Heart left ventricle (tissue), 16 donors: ENCODE measurements around the gene NPHS1. TPM values are rescaled to one million over a fixed set of nuclear protein-coding genes. Genes with fewer than 3 reads are reported as not detected.

Experiments
- ATAC-seq, 4 donors: fragments of 200-7000 bp; cut with Tn5 transposase; one replicate each; pipeline ENCODE4 v1.9.1; 2020 to 2022; ENCODE audit warnings: moderate library complexity in 4 of 4, mild to moderate bottlenecking in 3 of 4, moderate number of reproducible peaks in 1 of 4
- DNase-seq, 5 donors: peaks; one replicate each; pipeline ENCODE4 v3.0.0-alpha.2; 2020
- H3K27ac ChIP-seq, 12 donors: fragments of 200-600 bp; sonication (generic) in 4 of 12; one replicate each; pipeline versions ENCODE4 v1.5.0 to v1.8.0; 2016 to 2022; ENCODE audit warnings: mild to moderate bottlenecking in 2 of 12
- H3K27me3 ChIP-seq, 9 donors: fragments of 200-600 bp; sonication (generic) in 2 of 9; one replicate each; pipeline versions ENCODE4 v1.5.1 to v1.8.0; 2016 to 2022; ENCODE audit warnings: mild to moderate bottlenecking in 3 of 9
- H3K36me3 ChIP-seq, 9 donors: fragments of 200-600 bp; sonication (generic) in 2 of 9; one replicate each; pipeline versions ENCODE4 v1.5.0 to v1.8.0; 2018 to 2022; ENCODE audit warnings: mild to moderate bottlenecking in 2 of 9
- H3K4me1 ChIP-seq, 12 donors: fragments of 200-600 bp; sonication (generic) in 4 of 12; one replicate each; pipeline versions ENCODE4 v1.5.0 to v1.8.0; 2016 to 2022; ENCODE audit warnings: mild to moderate bottlenecking in 3 of 12
- H3K4me3 ChIP-seq, 12 donors: fragments of 200-600 bp; sonication (generic) in 4 of 12; one replicate each; pipeline versions ENCODE4 v1.5.0 to v1.8.0; 2017 to 2022; ENCODE audit warnings: mild to moderate bottlenecking in 9 of 12, moderate library complexity in 4 of 12
- H3K9me3 ChIP-seq, 12 donors: fragments of 200-600 bp; sonication (generic) in 4 of 12; one replicate each; pipeline versions ENCODE4 v1.5.0 to v1.8.0; 2016 to 2022; ENCODE audit warnings: mild to moderate bottlenecking in 1 of 12
- POLR2A ChIP-seq, 2 donors: fragments of 450-650 bp; IDR thresholded peaks; one replicate each; pipeline ENCODE4 v1.6.1; 2017; ENCODE audit warnings: antibody characterized with exemption in 2 of 2, mild to moderate bottlenecking in 2 of 2, moderate library complexity in 2 of 2
- WGBS, 4 donors: extraction: QIAGEN DNeasy Blood & Tissue Kit in 2 of 4; methylation state at CpG; one replicate each; pipeline versions ENCODE4 v1.1.5 to v1.1.7; 2013 to 2018; 5-methylcytosine and 5-hydroxymethylcytosine counted together
- intact Hi-C, 10 donors: fragments of 100-400 bp; cut with DNase I; formaldehyde crosslinking; loops; one replicate each; pipeline versions ENCODE4 v1.11.1 to v1.14.2; 2022
- polyA plus RNA-seq, 2 donors: library from polyadenylated mRNA; stranded (reverse); fragments of 200-250 nt; gene quantifications; one replicate each; pipeline ENCODE4 v1.2.3, GENCODE V29; 2013
- total RNA-seq, 9 donors: library from RNA; depleted of rRNA in 2 of 9; stranded (reverse); fragments of >200 nt in 2 of 9; fragmentation: NEBNext Ultra II Directional in 3 of 9; extraction: Animal tissue kit (Norgen Biotek cat#: 25700) in 3 of 9; gene quantifications; one replicate each; pipeline versions ENCODE4 v1.1.0 to v1.2.4, GENCODE V29; 2016 to 2023
- TF ChIP-seq, protein P1 (sequence below), 12 donors: fragments of 200-600 bp; sonication (generic) in 4 of 12; IDR thresholded peaks; one replicate each; pipeline versions ENCODE4 v1.5.0 to v1.8.0; 2018 to 2022; ENCODE audit warnings: antibody characterized with exemption in 12 of 12, mild to moderate bottlenecking in 5 of 12
- donor health status: ischemic (EF 13 %, LVEDD 7.1; RV severe dilation, severe dysfunction).
- donor health status: healthy with polysubstance abuse.
- donor health status: DM: no; HTN: yes; CAD: no.
- donor health status: DM: no; HTN: no; CAD: no.
- donor health status: ischemic (EF 25% LVEDD 6.9; RV normal size, moderate dysfunction).
- donor health status: ischemic (EF 25% LVEDD 5.7; RV mildly dilated, moderate dysfunction).
- donor health status: healthy.
- donor health status: DM: yes; HTN: yes; CAD: no.
- donor health status: ischemic (EF 35%, LVEDD 5.7; RV mildly dilated, moderate dysfunction).
- donor health status: nonischemic (EF 11% LVEDD 7.7; RV severe dilation, severe dysfunction).
- donor health status: DM: yes; HTN: yes; CAD: no.
- donor health status: PGD.
- donor health status: ischemic (EF 29% LVEDD 5.4; RV normal size, mild dysfunction).
- donor health status: nonischemic (EF 23%, LVEDD 6.1; RV moderate dilation, normal function).

NPHS1 gene
- total and polyA plus RNA-seq, 11 donors = 1.0 TPM; not detected in 10

DNA sequence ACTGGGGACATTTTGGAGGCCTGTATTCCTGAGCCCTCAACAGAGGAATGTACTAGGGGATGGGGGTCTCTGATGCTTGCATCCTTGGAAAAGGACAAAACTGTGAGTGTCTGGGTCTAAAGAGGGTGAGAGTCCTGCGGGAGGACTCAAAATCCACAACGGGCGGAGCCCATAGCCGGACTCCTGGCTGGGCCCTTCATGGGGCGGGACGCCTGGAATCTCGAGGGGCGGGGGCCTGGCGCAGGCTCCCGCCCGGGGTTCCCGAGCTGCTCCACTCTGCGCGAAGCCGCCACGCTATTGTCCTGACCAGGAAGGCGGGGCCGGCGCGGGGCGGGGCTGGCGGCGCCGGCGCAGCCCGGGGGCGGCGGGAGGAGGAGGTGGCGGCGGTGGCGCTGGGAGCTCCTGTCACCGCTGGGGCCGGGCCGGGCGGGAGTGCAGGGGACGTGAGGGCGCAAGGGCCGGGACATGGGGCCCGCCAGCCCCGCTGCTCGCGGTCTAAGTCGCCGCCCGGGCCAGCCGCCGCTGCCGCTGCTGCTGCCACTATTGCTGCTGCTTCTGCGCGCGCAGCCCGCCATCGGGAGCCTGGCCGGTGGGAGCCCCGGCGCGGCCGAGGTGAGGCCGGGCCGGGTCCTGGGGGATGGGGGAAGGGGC, 16.0 kb upstream of the NPHS1 start, which contains the start of gene APLP1:
Gene APLP1, plus strand, starts transcription at position 403 of the 651 bp plus-strand sequence. Its CDS starts 63 bp downstream, at position 466.
- TF ChIP-seq, protein P1, sequence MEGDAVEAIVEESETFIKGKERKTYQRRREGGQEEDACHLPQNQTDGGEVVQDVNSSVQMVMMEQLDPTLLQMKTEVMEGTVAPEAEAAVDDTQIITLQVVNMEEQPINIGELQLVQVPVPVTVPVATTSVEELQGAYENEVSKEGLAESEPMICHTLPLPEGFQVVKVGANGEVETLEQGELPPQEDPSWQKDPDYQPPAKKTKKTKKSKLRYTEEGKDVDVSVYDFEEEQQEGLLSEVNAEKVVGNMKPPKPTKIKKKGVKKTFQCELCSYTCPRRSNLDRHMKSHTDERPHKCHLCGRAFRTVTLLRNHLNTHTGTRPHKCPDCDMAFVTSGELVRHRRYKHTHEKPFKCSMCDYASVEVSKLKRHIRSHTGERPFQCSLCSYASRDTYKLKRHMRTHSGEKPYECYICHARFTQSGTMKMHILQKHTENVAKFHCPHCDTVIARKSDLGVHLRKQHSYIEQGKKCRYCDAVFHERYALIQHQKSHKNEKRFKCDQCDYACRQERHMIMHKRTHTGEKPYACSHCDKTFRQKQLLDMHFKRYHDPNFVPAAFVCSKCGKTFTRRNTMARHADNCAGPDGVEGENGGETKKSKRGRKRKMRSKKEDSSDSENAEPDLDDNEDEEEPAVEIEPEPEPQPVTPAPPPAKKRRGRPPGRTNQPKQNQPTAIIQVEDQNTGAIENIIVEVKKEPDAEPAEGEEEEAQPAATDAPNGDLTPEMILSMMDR (IDR thresholded peaks at IDR 0.05) = no peak
- no peak for TF ChIP-seq POLR2A (IDR thresholded peaks at IDR 0.05)
- Histone ChIP-seq H3K27me3 (peaks cover 0 to 29% (median 8%) of the 10 kb centered on the region in 9 donors), H3K27ac (peak within 1 kb of the TSS in 1 of 12 donors; percentile 34), H3K4me3 (peak within 1 kb of the TSS; percentile 34 to 67 (median 56)), H3K9me3 (no peaks in the 10 kb centered on the region), H3K36me3 (no peaks in the 10 kb centered on the region), H3K4me1 (peaks cover 0 to 26% (median 18%) of the 10 kb centered on the region in 12 donors)
- peak; percentile 55 to 94 (median 92) for ATAC-seq
- peak; percentile 74 to 87 (median 81) for DNase-seq
- WGBS, 4 donors = 0 to 1% (median 0%) methylated on average over 1 to 60 of the region's 60 CpGs
- intact Hi-C loops = no loop called here

DNA sequence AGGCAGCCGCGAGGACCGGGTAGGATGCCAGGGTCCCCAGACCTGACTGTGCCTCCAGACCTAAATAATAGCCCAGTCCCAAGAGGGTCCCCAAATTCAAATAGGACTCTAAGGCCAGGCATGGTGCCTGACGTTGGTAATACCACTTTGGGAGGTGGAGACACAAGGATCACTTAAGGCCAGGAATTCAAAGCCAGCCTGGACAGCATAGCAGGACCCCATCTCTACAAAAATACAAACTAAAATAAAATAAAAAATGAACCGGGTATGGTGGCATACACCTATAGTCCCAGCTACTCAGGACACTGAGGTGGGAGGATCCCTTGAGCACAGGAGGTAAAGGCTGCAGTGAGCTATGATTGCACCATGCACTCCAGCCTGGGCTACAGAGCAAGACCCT, 10.7 kb upstream of the NPHS1 start:
- no peaks in the 10 kb centered on the region for H3K9me3 ChIP-seq
- no peak for ATAC-seq
- peaks cover 19 to 72% (median 46%) of the 10 kb centered on the region in 9 donors for H3K27me3 ChIP-seq
- WGBS, 4 donors = 87 to 90% (median 89%) methylated on average over 5 of the region's 5 CpGs
- no peak overlapping the region for H3K27ac ChIP-seq
- no peak for TF ChIP-seq POLR2A (IDR thresholded peaks at IDR 0.05)
- TF ChIP-seq, protein P1 (IDR thresholded peaks at IDR 0.05) = no peak
- H3K4me1 ChIP-seq = peaks cover 0 to 7% (median under 1%) of the 10 kb centered on the region in 12 donors
- no peak for DNase-seq
- no peaks in the 10 kb centered on the region for H3K36me3 ChIP-seq
- intact Hi-C loops = no loop called here
- H3K4me3 ChIP-seq = no peak overlapping the region

DNA sequence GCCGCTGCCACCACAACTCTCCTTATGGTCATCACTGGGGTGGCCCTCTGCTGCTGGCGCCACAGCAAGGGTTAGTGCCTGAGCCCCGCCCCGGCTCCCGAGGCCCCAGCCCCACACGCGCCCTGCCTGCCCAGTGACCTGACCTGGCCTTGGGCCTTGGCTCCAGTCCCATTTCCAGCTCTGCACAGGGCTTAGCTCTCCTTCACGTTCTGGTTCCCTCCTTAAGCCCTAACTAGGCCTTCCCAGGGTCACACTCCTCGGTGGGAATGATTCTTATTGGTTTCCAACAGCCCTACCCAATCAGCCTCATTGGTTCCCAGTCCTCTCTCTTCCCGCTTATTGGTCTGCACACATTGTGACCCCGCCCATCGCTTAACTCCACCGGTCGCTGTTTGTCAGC, 10.2 kb upstream of the NPHS1 start:
- Histone ChIP-seq H3K4me1 (peaks cover 0 to 5% (median 0%) of the 10 kb centered on the region in 12 donors), H3K4me3 (no peak overlapping the region), H3K27ac (no peak overlapping the region), H3K27me3 (peaks cover 19 to 75% (median 47%) of the 10 kb centered on the region in 9 donors), H3K9me3 (no peaks in the 10 kb centered on the region), H3K36me3 (no peaks in the 10 kb centered on the region)
- DNase-seq = peak in 1 of 5 donors; percentile 43
- TF ChIP-seq, protein P1 (IDR thresholded peaks at IDR 0.05) = no peak
- TF ChIP-seq POLR2A (IDR thresholded peaks at IDR 0.05) = no peak
- intact Hi-C loops = no loop called here
- no peak for ATAC-seq
- WGBS, 4 donors = 67 to 86% (median 78%) methylated on average over 14 of the region's 14 CpGs

DNA sequence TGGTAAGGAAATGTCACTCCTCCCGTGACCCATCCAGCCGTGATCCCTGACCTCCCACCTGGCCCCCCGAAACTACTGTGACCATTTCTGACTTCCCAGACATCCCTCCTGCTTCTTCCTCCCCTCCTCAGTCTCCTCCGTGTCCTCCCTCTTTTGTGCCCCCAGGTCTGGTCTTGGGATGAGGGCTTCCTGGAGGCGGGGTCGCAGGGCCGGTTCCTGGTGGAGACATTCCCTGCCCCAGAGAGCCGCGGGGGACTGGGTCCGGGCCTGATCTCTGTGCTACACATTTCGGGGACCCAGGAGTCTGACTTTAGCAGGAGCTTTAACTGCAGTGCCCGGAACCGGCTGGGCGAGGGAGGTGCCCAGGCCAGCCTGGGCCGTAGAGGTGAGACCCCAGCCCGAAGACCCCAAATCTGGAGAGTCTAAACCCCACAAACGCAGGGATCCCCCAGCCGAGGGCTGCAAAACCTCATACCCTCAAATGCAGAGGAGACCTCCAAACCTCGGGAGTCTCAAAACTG, 9.4 kb upstream of the NPHS1 start:
- peaks cover 19 to 84% (median 54%) of the 10 kb centered on the region in 9 donors for H3K27me3 ChIP-seq
- intact Hi-C loops = no loop called here
- WGBS, 4 donors = 51 to 56% (median 53%) methylated on average over 18 to 19 of the region's 19 CpGs

More for the DNA sequence above, 9.4 kb upstream of the NPHS1 start:
- H3K27ac ChIP-seq = no peak overlapping the region
- H3K4me1 ChIP-seq = peaks cover 0 to 11% (median 3%) of the 10 kb centered on the region in 12 donors
- no peaks in the 10 kb centered on the region for H3K9me3 ChIP-seq
- ATAC-seq = no peak
- H3K36me3 ChIP-seq = no peaks in the 10 kb centered on the region
- no peak overlapping the region for H3K4me3 ChIP-seq
- DNase-seq = no peak
- TF ChIP-seq, protein P1 (IDR thresholded peaks at IDR 0.05) = no peak
- TF ChIP-seq POLR2A (IDR thresholded peaks at IDR 0.05) = no peak
